PC-3 (cell line): ENCODE data around the gene ELK1. TPM values are rescaled to one million over a fixed set of nuclear protein-coding genes. Genes with fewer than 3 reads are reported as not detected.

Experiments used
- ATAC-seq: fragments of 200-7000 bp; cut with Tn5 transposase; 2 replicates; pipeline ENCODE4 v1.9.1; 2020; ENCODE audit warnings: mild to moderate bottlenecking, moderate library complexity
- BruUV-seq: library from RNA; stranded (reverse); fragments of 400-500 nt; replicated peaks from 2 replicates; lab custom pipeline; 2021; lab: Mats Ljungman, UMichigan
- CTCF ChIA-PET: fragments of 300-600 bp; sonication (Branson Sonifier 250); formaldehyde crosslinking; loops from one replicate; lab custom pipeline; 2022; ENCODE audit warnings: antibody characterized with exemption; lab: Charles Lee
- POLR2A ChIA-PET: fragments of 300-600 bp; sonication (Branson Sonifier 250); formaldehyde crosslinking; loops from one replicate; lab custom pipeline; 2022; ENCODE audit warnings: antibody characterized with exemption; ENCODE audit not compliant: unreplicated experiment; lab: Charles Lee
- DNase-seq: peaks from one replicate; pipeline ENCODE4 v3.0.0-alpha.2; 2015
- H2AFZ ChIP-seq: fragments of 300-600 bp; sonication (generic); 2 replicates; pipeline ENCODE4 v1.6.0; 2016; ENCODE audit warnings: antibody characterized with exemption, low read length
- H3F3A ChIP-seq: fragments of 300-600 bp; sonication (generic); one replicate; pipeline ENCODE4 v1.6.0; 2017; ENCODE audit warnings: antibody characterized with exemption, low read length, control low read depth, mild to moderate bottlenecking; ENCODE audit not compliant: unreplicated experiment
- H3K27ac ChIP-seq: fragments of 300-600 bp; sonication (generic); 2 replicates; pipeline ENCODE4 v1.5.1; 2016; ENCODE audit warnings: mild to moderate bottlenecking, low read length
- H3K27me3 ChIP-seq: fragments of 300-600 bp; sonication (generic); 2 replicates; pipeline ENCODE4 v1.6.1; 2016; ENCODE audit warnings: low read length, mixed read lengths
- H3K36me3 ChIP-seq: fragments of 300-600 bp; sonication (generic); 2 replicates; pipeline ENCODE4 v1.6.1; 2016; ENCODE audit warnings: low read depth, mixed run types, low read length, mixed read lengths
- H3K4me1 ChIP-seq: fragments of 300-600 bp; sonication (generic); 2 replicates; pipeline ENCODE4 v1.5.1; 2016; ENCODE audit warnings: low read length; ENCODE audit not compliant: insufficient read depth
- H3K4me2 ChIP-seq: fragments of 300-600 bp; sonication (generic); 2 replicates; pipeline ENCODE4 v1.6.0; 2016; ENCODE audit warnings: low read length
- H3K4me3 ChIP-seq: fragments of 300-600 bp; sonication (generic); 2 replicates; pipeline ENCODE4 v1.5.1; 2016; ENCODE audit warnings: mild to moderate bottlenecking, low read length, mixed read lengths
- H3K79me2 ChIP-seq: fragments of 300-600 bp; sonication (generic); 2 replicates; pipeline ENCODE4 v1.6.1; 2017; ENCODE audit warnings: low read length, mixed read lengths
- H3K9ac ChIP-seq: fragments of 300-600 bp; sonication (generic); 2 replicates; pipeline ENCODE4 v1.6.0; 2016; ENCODE audit warnings: mild to moderate bottlenecking, low read length
- H3K9me2 ChIP-seq: fragments of 300-600 bp; sonication (generic); replicated peaks from 2 replicates; pipeline ENCODE4 v1.6.1; 2016; ENCODE audit warnings: mixed run types, low read length, mixed read lengths
- H3K9me3 ChIP-seq: fragments of 300-600 bp; sonication (generic); 2 replicates; pipeline ENCODE4 v1.6.1; 2016; ENCODE audit warnings: low read length, mixed read lengths
- H4K20me1 ChIP-seq: fragments of 300-600 bp; sonication (generic); 2 replicates; pipeline ENCODE4 v1.6.1; 2016; ENCODE audit warnings: low read length, mixed read lengths
- CTCF ChIP-seq: fragments of 300-600 bp; sonication (generic); conservative IDR thresholded peaks from 2 replicates; pipeline ENCODE4 v1.5.1; 2017; ENCODE audit warnings: antibody characterized with exemption, low read depth, mild to moderate bottlenecking, low read length
- EZH2 ChIP-seq: fragments of 300-600 bp; sonication (generic); IDR thresholded peaks from one replicate; pipeline ENCODE4 v1.6.1; 2017; ENCODE audit warnings: antibody characterized with exemption, mild to moderate bottlenecking, low read length; ENCODE audit not compliant: unreplicated experiment
- EZH2phosphoT487 ChIP-seq: fragments of 300-600 bp; sonication (generic); IDR thresholded peaks from 2 replicates; pipeline ENCODE4 v1.6.1; 2018; ENCODE audit warnings: mild to moderate bottlenecking, antibody characterized with exemption, low read length, borderline replicate concordance
- intact Hi-C: fragments of 100-400 bp; cut with micrococcal nuclease; formaldehyde crosslinking; loops from 2 replicates; pipeline ENCODE4 v1.9.0; 2023
- total RNA-seq: library from RNA; depleted of rRNA; stranded (reverse); fragments of >200 nt; gene quantifications from 2 replicates; pipeline ENCODE4 v1.2.3, GENCODE V29; 2014

Gene ELK1
- total RNA-seq, 1 experiment from 2014 or later = 59.0 TPM

- POLR2A ChIA-PET = no interaction called here
- intact Hi-C loops = loop anchor here (2.0 to 10.0 kb wide), 5 partner anchors 69 to 456 kb away; partner anchors contain the start of genes ARAF, TIMP1, UBA1 and ZNF81
Measured at GRCh38 chrX:47651043-47651905, 911 bp upstream of the ELK1 start.

DNA sequence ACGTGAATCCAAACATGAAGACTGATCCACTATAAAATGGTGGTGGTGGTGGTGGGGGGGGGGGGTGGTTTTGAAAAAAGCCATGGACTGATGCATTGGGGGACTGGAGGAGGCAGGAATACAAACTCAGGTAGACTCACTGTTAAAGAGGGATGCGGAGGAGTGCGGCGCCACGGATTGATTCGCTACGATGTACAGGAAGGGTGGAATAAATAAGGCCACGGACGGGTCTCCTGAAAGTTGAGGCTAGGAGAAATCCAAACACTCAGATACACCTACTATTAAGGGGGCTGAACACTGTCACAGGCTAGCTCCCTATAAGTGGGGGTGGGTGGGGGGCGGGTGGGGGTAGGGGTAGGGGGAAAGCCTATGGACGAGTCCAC is 591 bp downstream of the ELK1 start:
- intact Hi-C loops = loop anchor here (1.0 to 10.0 kb wide), 6 partner anchors 10 to 455 kb away; partner anchors contain the start of genes ARAF, TIMP1, UBA1 and UXT
- no TSS peak for BruUV-seq
- H3K4me2 ChIP-seq = peak overlapping the region; percentile 99
- DNase-seq (no peak), ATAC-seq (no peak)
- no peak for TF ChIP-seq EZH2
- no peak for TF ChIP-seq CTCF
- no peak for TF ChIP-seq EZH2phosphoT487
- no peaks in the 10 kb centered on the region for H4K20me1 ChIP-seq
- no peaks in the 10 kb centered on the region for H3K9me2 ChIP-seq
- H3F3A ChIP-seq = no peaks in the 10 kb centered on the region
- no peak overlapping the region for H3K27ac ChIP-seq
- ChIA-PET CTCF (interaction anchor here (0.6 kb wide), 1 partner anchor 737 kb away, joined by 8 read pairs; no protein-coding TSS in a partner anchor), POLR2A (no interaction called here)
- no peak overlapping the region for H2AFZ ChIP-seq
- H3K27me3 ChIP-seq = no peaks in the 10 kb centered on the region
- no peaks in the 10 kb centered on the region for H3K9me3 ChIP-seq
- peaks cover 7% of the 10 kb centered on the region for H3K36me3 ChIP-seq
- peaks cover 35% of the 10 kb centered on the region for H3K79me2 ChIP-seq
- H3K9ac ChIP-seq = peak overlapping the region; percentile 89
- peak overlapping the region; percentile 91 for H3K4me3 ChIP-seq
- peaks cover 13% of the 10 kb centered on the region for H3K4me1 ChIP-seq

More at GRCh38 chrX:47651043-47651905, 911 bp upstream of the ELK1 start:
- Histone ChIP-seq H3K79me2 (peaks cover 33% of the 10 kb centered on the region), H3K27ac (peak overlapping the region; percentile 28), H3K4me2 (peak overlapping the region; percentile 74), H3K4me3 (peak overlapping the region; percentile 70), H3K27me3 (no peaks in the 10 kb centered on the region), H3K9me2 (no peaks in the 10 kb centered on the region), H2AFZ (peak overlapping the region; percentile 64), H3K4me1 (peaks cover 13% of the 10 kb centered on the region), H3K36me3 (peaks cover 19% of the 10 kb centered on the region), H3K9me3 (no peaks in the 10 kb centered on the region), H4K20me1 (no peaks in the 10 kb centered on the region), H3F3A (no peaks in the 10 kb centered on the region), H3K9ac (peak overlapping the region; percentile 46)
- TSS peak; percentile 39 for BruUV-seq
- ATAC-seq = peak; percentile 9
- TF ChIP-seq EZH2 (no peak), EZH2phosphoT487 (no peak), CTCF (no peak)
- DNase-seq = no peak
- CTCF ChIA-PET = no interaction called here

GRCh38 chrX:47649271-47649670 is 1.1 kb downstream of the ELK1 start:
- H3K9me2 ChIP-seq = no peaks in the 10 kb centered on the region
- no peak overlapping the region for H2AFZ ChIP-seq
- H3F3A ChIP-seq = no peaks in the 10 kb centered on the region
- BruUV-seq = no TSS peak
- peaks cover 38% of the 10 kb centered on the region for H3K79me2 ChIP-seq
- peaks cover 7% of the 10 kb centered on the region for H3K36me3 ChIP-seq
- H3K27me3 ChIP-seq = no peaks in the 10 kb centered on the region
- H3K4me3 ChIP-seq = peak overlapping the region; percentile 91
- no peaks in the 10 kb centered on the region for H4K20me1 ChIP-seq
- ATAC-seq (no peak), DNase-seq (no peak)
- H3K4me2 ChIP-seq = peak overlapping the region; percentile 99
- peak overlapping the region; percentile 89 for H3K9ac ChIP-seq
- no peak overlapping the region for H3K27ac ChIP-seq
- ChIA-PET CTCF (interaction anchor here (0.6 kb wide), 1 partner anchor 736 kb away, joined by 8 read pairs; no protein-coding TSS in a partner anchor), POLR2A (no interaction called here)
- intact Hi-C loops = no loop called here
- H3K4me1 ChIP-seq = peaks cover 13% of the 10 kb centered on the region
- no peak for TF ChIP-seq CTCF
- TF ChIP-seq EZH2phosphoT487 = no peak
- TF ChIP-seq EZH2 = no peak
- H3K9me3 ChIP-seq = no peaks in the 10 kb centered on the region
